Skeletal muscle tissue (tissue), 4 donors: Measurements from ENCODE around the gene MT2A. TPM values are rescaled to one million over a fixed set of nuclear protein-coding genes. Genes with fewer than 3 reads are reported as not detected.

Experiments
- H3K27ac ChIP-seq: one replicate; pipeline ENCODE4 v1.7.0; 2013; ENCODE audit warnings: mild to moderate bottlenecking, low read depth, low read length, inconsistent platforms
- H3K27me3 ChIP-seq, 3 donors: one replicate each; pipeline ENCODE4 v1.7.0; 2013; ENCODE audit warnings: low read length in 3 of 3; ENCODE audit not compliant: control insufficient read depth in 3 of 3, insufficient read depth in 3 of 3
- H3K36me3 ChIP-seq, 3 donors: one replicate each; pipeline ENCODE4 v1.7.0; 2013; ENCODE audit warnings: low read length in 3 of 3; ENCODE audit not compliant: control insufficient read depth in 3 of 3, insufficient read depth in 3 of 3
- H3K4me1 ChIP-seq, 3 donors: one replicate each; pipeline ENCODE4 v1.7.0; 2013; ENCODE audit warnings: low read length in 3 of 3, mild to moderate bottlenecking in 3 of 3; ENCODE audit not compliant: control insufficient read depth in 3 of 3, insufficient read depth in 3 of 3
- H3K4me3 ChIP-seq, 3 donors: one replicate each; pipeline ENCODE4 v1.7.0; 2013; ENCODE audit warnings: low read length in 3 of 3
- H3K9ac ChIP-seq, 3 donors: one replicate each; pipeline ENCODE4 v1.7.0; 2013; ENCODE audit warnings: low read length in 3 of 3, mild to moderate bottlenecking in 3 of 3, moderate library complexity in 2 of 3, low read depth in 1 of 3
- H3K9me3 ChIP-seq, 3 donors: one replicate each; pipeline ENCODE4 v1.7.0; 2013; ENCODE audit warnings: low read length in 3 of 3; ENCODE audit not compliant: control insufficient read depth in 3 of 3
- total RNA-seq: library from RNA; depleted of rRNA; stranded (reverse); fragments of >200 nt; gene quantifications from one replicate; pipeline ENCODE4 v1.2.3, GENCODE V29; 2014
- donor health status: Osteomylitis.

MT2A gene
- total RNA-seq, 1 donor from 2014 or later = 2.1 TPM

GRCh38 chr16:56628486-56629350 lies 20.3 kb downstream of the MT2A start:
- no peaks in the 10 kb centered on the region for H3K9me3 ChIP-seq
- peak overlapping the region in 1 of 3 donors; percentile 40 for H3K9ac ChIP-seq
- H3K27me3 ChIP-seq = peaks cover 0 to 7% (median 3%) of the 10 kb centered on the region in 3 donors
- no peak overlapping the region for H3K4me3 ChIP-seq
- peak overlapping the region; percentile 52 for H3K27ac ChIP-seq
- no peaks in the 10 kb centered on the region for H3K36me3 ChIP-seq
- H3K4me1 ChIP-seq = peaks cover 32 to 50% (median 49%) of the 10 kb centered on the region in 3 donors

GRCh38 chr16:56629531-56629930 lies 21.1 kb downstream of the MT2A start:
- no peaks in the 10 kb centered on the region for H3K9me3 ChIP-seq
- H3K4me3 ChIP-seq = no peak overlapping the region
- H3K4me1 ChIP-seq = peaks cover 32 to 50% (median 49%) of the 10 kb centered on the region in 3 donors
- H3K27me3 ChIP-seq = peaks cover 0 to 7% (median 3%) of the 10 kb centered on the region in 3 donors
- no peaks in the 10 kb centered on the region for H3K36me3 ChIP-seq
- H3K9ac ChIP-seq = peak overlapping the region in 2 of 3 donors; percentile 26 to 30
- H3K27ac ChIP-seq = peak overlapping the region; percentile 52

- Histone ChIP-seq H3K27me3 (peaks cover 2 to 8% (median 7%) of the 10 kb centered on the region in 3 donors), H3K4me1 (peaks cover 32 to 45% (median 44%) of the 10 kb centered on the region in 3 donors), H3K36me3 (no peaks in the 10 kb centered on the region), H3K27ac (no peak overlapping the region), H3K9me3 (no peaks in the 10 kb centered on the region), H3K4me3 (no peak overlapping the region), H3K9ac (no peak overlapping the region)
These were observed 21.8 kb downstream of the MT2A start for GRCh38 chr16:56630134-56630533.

- peaks cover 7 to 17% (median 8%) of the 10 kb centered on the region in 3 donors for H3K27me3 ChIP-seq
- no peaks in the 10 kb centered on the region for H3K36me3 ChIP-seq
- H3K27ac ChIP-seq = peak overlapping the region; percentile 42
- H3K9me3 ChIP-seq = no peaks in the 10 kb centered on the region
- peaks cover 26 to 39% (median 36%) of the 10 kb centered on the region in 3 donors for H3K4me1 ChIP-seq
- H3K9ac ChIP-seq = no peak overlapping the region
- H3K4me3 ChIP-seq = no peak overlapping the region
These were observed 22.8 kb downstream of the MT2A start for GRCh38 chr16:56631197-56631596.

GRCh38 chr16:56631832-56632155 lies 23.4 kb downstream of the MT2A start:
- Histone ChIP-seq H3K27ac (peak overlapping the region; percentile 42), H3K9ac (peak overlapping the region; percentile 54 to 77 (median 67)), H3K27me3 (peaks cover 7 to 17% (median 13%) of the 10 kb centered on the region in 3 donors), H3K4me3 (peak overlapping the region; percentile 54 to 69 (median 67)), H3K4me1 (peaks cover 23 to 34% (median 30%) of the 10 kb centered on the region in 3 donors), H3K9me3 (no peaks in the 10 kb centered on the region), H3K36me3 (no peaks in the 10 kb centered on the region)

GRCh38 chr16:56632156-56632847 lies 23.9 kb downstream of the MT2A start, which contains the start of gene MT1M:
Gene MT1M (plus strand): TSS chr16:56632659. CDS start chr16:56632732, 73 bp downstream.
- peak within 1 kb of the TSS; percentile 54 to 69 (median 67) for H3K4me3 ChIP-seq
- peaks cover 18 to 29% (median 26%) of the 10 kb centered on the region in 3 donors for H3K4me1 ChIP-seq
- H3K27me3 ChIP-seq = peaks cover 7 to 17% (median 13%) of the 10 kb centered on the region in 3 donors
- H3K27ac ChIP-seq = peak within 1 kb of the TSS; percentile 42
- H3K9ac ChIP-seq = peak within 1 kb of the TSS; percentile 54 to 77 (median 67)
- no peaks in the 10 kb centered on the region for H3K36me3 ChIP-seq
- H3K9me3 ChIP-seq = no peaks in the 10 kb centered on the region

GRCh38 chr16:56632848-56633365 lies 24.5 kb downstream of the MT2A start:
- Histone ChIP-seq H3K9me3 (no peaks in the 10 kb centered on the region), H3K4me3 (peak overlapping the region; percentile 54 to 69 (median 67)), H3K27me3 (peaks cover 10 to 19% (median 15%) of the 10 kb centered on the region in 3 donors), H3K9ac (peak overlapping the region; percentile 52 to 77 (median 67)), H3K4me1 (peaks cover 21 to 29% (median 25%) of the 10 kb centered on the region in 3 donors), H3K27ac (peak overlapping the region; percentile 42), H3K36me3 (no peaks in the 10 kb centered on the region)

- peak overlapping the region in 1 of 3 donors; percentile 54 for H3K4me3 ChIP-seq
- H3K36me3 ChIP-seq = no peaks in the 10 kb centered on the region
- H3K27ac ChIP-seq = no peak overlapping the region
- H3K9ac ChIP-seq = no peak overlapping the region
- H3K9me3 ChIP-seq = no peaks in the 10 kb centered on the region
- peaks cover 15 to 24% (median 18%) of the 10 kb centered on the region in 3 donors for H3K27me3 ChIP-seq
- peaks cover 27 to 34% (median 27%) of the 10 kb centered on the region in 3 donors for H3K4me1 ChIP-seq
These were observed 25.2 kb downstream of the MT2A start for GRCh38 chr16:56633535-56633934.

- Histone ChIP-seq H3K27ac (no peak overlapping the region), H3K36me3 (no peaks in the 10 kb centered on the region), H3K9me3 (no peaks in the 10 kb centered on the region), H3K9ac (no peak overlapping the region), H3K4me1 (peaks cover 19 to 27% (median 26%) of the 10 kb centered on the region in 3 donors), H3K27me3 (peaks cover 18 to 38% (median 25%) of the 10 kb centered on the region in 3 donors), H3K4me3 (no peak overlapping the region)
These were observed 26.5 kb downstream of the MT2A start for GRCh38 chr16:56634715-56635440.
